OCI-LY7 (cell line): ENCODE results near the gene PLD1.

Source experiments
- CTCF ChIP-seq: fragments of 200-600 bp; sonication (generic); conservative IDR thresholded peaks from 2 replicates; pipeline ENCODE4 v1.5.1; 2014; ENCODE audit warnings: mild to moderate bottlenecking, antibody characterized with exemption, low read length, moderate library complexity, mixed read lengths
- EZH2phosphoT487 ChIP-seq: fragments of 200-600 bp; sonication (generic); IDR thresholded peaks from 2 replicates; pipeline ENCODE4 v1.6.1; 2018; ENCODE audit warnings: low read depth, borderline replicate concordance, mild to moderate bottlenecking, mixed run types, antibody characterized with exemption, low read length, moderate library complexity, mixed read lengths

DNA sequence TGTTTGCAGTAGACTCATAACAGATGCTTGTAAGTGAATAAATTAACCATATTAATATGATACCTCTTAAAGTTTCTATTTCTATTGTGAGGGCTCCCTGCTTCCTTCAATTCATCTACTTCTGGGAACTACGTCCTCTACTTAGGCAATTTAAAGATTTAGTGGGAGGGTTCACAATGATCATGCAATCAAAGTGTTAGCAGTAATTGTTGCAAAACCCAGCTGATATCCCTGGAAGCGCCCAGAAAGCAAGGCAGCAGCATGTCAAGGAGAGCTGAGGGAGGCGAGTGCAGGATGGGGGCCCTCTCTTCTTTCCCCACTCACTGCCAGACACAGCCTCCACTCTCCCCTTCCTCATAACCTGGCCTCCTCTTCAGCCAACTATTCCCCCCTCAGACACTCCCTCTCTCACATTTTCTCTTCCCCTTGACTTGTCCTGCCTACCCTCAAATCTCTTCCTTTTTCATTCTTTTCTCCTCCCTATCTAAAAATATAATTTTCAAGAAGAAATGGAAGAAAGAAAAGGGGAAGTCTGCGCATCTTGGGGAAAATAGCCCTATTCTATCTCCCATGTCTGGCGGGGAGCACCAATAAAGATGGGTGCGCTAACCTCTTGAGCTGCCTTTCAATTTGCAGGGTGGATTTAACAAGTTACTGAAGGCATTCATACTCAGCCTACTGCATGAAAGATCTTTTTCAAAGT lies 39.5 kb upstream of the PLD1 start:
- TF ChIP-seq CTCF (no peak), EZH2phosphoT487 (no peak)
